WERI-Rb-1 (cell line): ENCODE results near the gene CABS1.

Source experiments
- DNase-seq: peaks from one replicate; pipeline ENCODE4 v3.0.0-alpha.2; 2020
- H3K27ac ChIP-seq: fragments of 250-450 bp; sonication (Bioruptor Pico); 2 replicates; pipeline ENCODE4 v1.5.1; 2020; ENCODE audit warnings: mild to moderate bottlenecking, moderate library complexity
- H3K27me3 ChIP-seq: fragments of 250-450 bp; sonication (Bioruptor Pico); 2 replicates; pipeline ENCODE4 v1.5.1; 2021; ENCODE audit warnings: mild to moderate bottlenecking, low read depth, moderate library complexity; ENCODE audit not compliant: insufficient read depth, severe bottlenecking
- H3K36me3 ChIP-seq: fragments of 250-450 bp; sonication (Bioruptor Pico); 2 replicates; pipeline ENCODE4 v1.5.1; 2020; ENCODE audit warnings: mild to moderate bottlenecking, moderate library complexity
- H3K4me3 ChIP-seq: 2 replicates; pipeline ENCODE4 v1.5.1; 2011; ENCODE audit warnings: low read depth, mild to moderate bottlenecking, control low read depth, low read length
- H3K9me3 ChIP-seq: fragments of 250-450 bp; sonication (Bioruptor Pico); 2 replicates; pipeline ENCODE4 v1.5.1; 2021; ENCODE audit warnings: mild to moderate bottlenecking, moderate library complexity; ENCODE audit not compliant: severe bottlenecking
- CTCF ChIP-seq: IDR thresholded peaks from 2 replicates; pipeline ENCODE4 v1.5.1; 2011; ENCODE audit warnings: low read depth, mild to moderate bottlenecking, control low read depth, inconsistent platforms, low read length

The CABS1 gene

GRCh38 chr4:70364002-70364401 lies 29.2 kb downstream of the CABS1 start:
- no peak overlapping the region for H3K27ac ChIP-seq
- DNase-seq = no peak
- no peaks in the 10 kb centered on the region for H3K27me3 ChIP-seq
- no peaks in the 10 kb centered on the region for H3K36me3 ChIP-seq
- no peak for TF ChIP-seq CTCF
- no peaks in the 10 kb centered on the region for H3K9me3 ChIP-seq
- H3K4me3 ChIP-seq = no peak overlapping the region

- Histone ChIP-seq H3K27ac (no peak overlapping the region), H3K9me3 (no peaks in the 10 kb centered on the region), H3K4me3 (no peak overlapping the region), H3K27me3 (no peaks in the 10 kb centered on the region), H3K36me3 (no peaks in the 10 kb centered on the region)
- no peak for DNase-seq
- no peak for TF ChIP-seq CTCF
These were observed 30.7 kb downstream of the CABS1 start for GRCh38 chr4:70365479-70365878.

GRCh38 chr4:70367813-70368212 lies 33.0 kb downstream of the CABS1 start:
- TF ChIP-seq CTCF = no peak
- H3K27me3 ChIP-seq = no peaks in the 10 kb centered on the region
- H3K36me3 ChIP-seq = no peaks in the 10 kb centered on the region
- H3K27ac ChIP-seq = no peak overlapping the region
- no peak overlapping the region for H3K4me3 ChIP-seq
- no peak for DNase-seq
- H3K9me3 ChIP-seq = no peaks in the 10 kb centered on the region

- Histone ChIP-seq H3K27ac (no peak overlapping the region), H3K9me3 (no peaks in the 10 kb centered on the region), H3K4me3 (no peak overlapping the region), H3K27me3 (no peaks in the 10 kb centered on the region), H3K36me3 (no peaks in the 10 kb centered on the region)
- no peak for TF ChIP-seq CTCF
- no peak for DNase-seq
These were observed 37.2 kb downstream of the CABS1 start for GRCh38 chr4:70371987-70372386.

GRCh38 chr4:70372760-70373159 lies 38.0 kb downstream of the CABS1 start:
- Histone ChIP-seq H3K4me3 (no peak overlapping the region), H3K9me3 (no peaks in the 10 kb centered on the region), H3K27me3 (no peaks in the 10 kb centered on the region), H3K36me3 (no peaks in the 10 kb centered on the region), H3K27ac (no peak overlapping the region)
- DNase-seq = no peak
- no peak for TF ChIP-seq CTCF

GRCh38 chr4:70380578-70380977 lies 45.8 kb downstream of the CABS1 start:
- no peak for TF ChIP-seq CTCF
- H3K36me3 ChIP-seq = no peaks in the 10 kb centered on the region
- DNase-seq = no peak
- no peaks in the 10 kb centered on the region for H3K9me3 ChIP-seq
- no peak overlapping the region for H3K4me3 ChIP-seq
- H3K27ac ChIP-seq = no peak overlapping the region
- no peaks in the 10 kb centered on the region for H3K27me3 ChIP-seq
